H1 (cell line): ENCODE data around the gene NUP98. TPM values are rescaled to one million over a fixed set of nuclear protein-coding genes. Genes with fewer than 3 reads are reported as not detected.

ENCODE experiments used
- CTCF ChIA-PET: fragments of 300-600 bp; sonication (Branson Sonifier 250); formaldehyde crosslinking; loops from one replicate; lab custom pipeline; 2021; ENCODE audit not compliant: partially characterized antibody; lab: Charles Lee
- POLR2A ChIA-PET: fragments of 300-600 bp; sonication (Branson Sonifier 250); formaldehyde crosslinking; loops from one replicate; lab custom pipeline; 2021; ENCODE audit warnings: inconsistent platforms; ENCODE audit not compliant: partially characterized antibody; lab: Charles Lee
- DNase-seq, 2 experiments: peaks; one replicate each; pipeline versions ENCODE4 v3.0.0 to v3.0.0-alpha.2; 2010 to 2022; ENCODE audit warnings: low spot score in 2 of 2, low read depth in 1 of 2, mixed read lengths in 1 of 2
- FAIRE-seq: peaks from 2 replicates; lab custom pipeline; 2011; peaks lifted over from hg19 to GRCh38; lab: Jason Lieb, UNC
- H2AFZ ChIP-seq: 2 replicates; pipeline ENCODE4 v1.8.1; 2012; ENCODE audit warnings: low read length, inconsistent platforms
- H2AK5ac ChIP-seq: 2 replicates; pipeline ENCODE4 v1.6.1; 2013; ENCODE audit warnings: low read depth, low read length
- H2BK120ac ChIP-seq: replicated peaks from 2 replicates; pipeline ENCODE3; 2013; ENCODE audit warnings: low read depth, low read length, inconsistent platforms
- H2BK12ac ChIP-seq: 2 replicates; pipeline ENCODE4 v1.6.1; 2013; ENCODE audit warnings: low read depth, low read length
- H2BK15ac ChIP-seq: 2 replicates; pipeline ENCODE4 v1.6.1; 2013; ENCODE audit warnings: low read length
- H2BK20ac ChIP-seq: 2 replicates; pipeline ENCODE4 v1.6.1; 2013; ENCODE audit warnings: low read length
- H2BK5ac ChIP-seq: 2 replicates; pipeline ENCODE4 v1.6.1; 2013; ENCODE audit warnings: low read depth, low read length
- H3K14ac ChIP-seq: 2 replicates; pipeline ENCODE4 v1.6.1; 2013; ENCODE audit warnings: inconsistent platforms; ENCODE audit not compliant: insufficient read length
- H3K18ac ChIP-seq: 2 replicates; pipeline ENCODE4 v1.6.1; 2013; ENCODE audit warnings: low read length; ENCODE audit errors: extremely low read depth
- H3K23ac ChIP-seq: 2 replicates; pipeline ENCODE4 v1.6.1; 2013; ENCODE audit warnings: inconsistent platforms; ENCODE audit not compliant: insufficient read length
- H3K23me2 ChIP-seq: 2 replicates; pipeline ENCODE4 v1.6.1; 2013; ENCODE audit warnings: low read depth, low read length
- H3K27ac ChIP-seq: 2 replicates; pipeline ENCODE4 v1.6.1; 2011; ENCODE audit warnings: low read depth, low read length, inconsistent platforms
- H3K27me3 ChIP-seq, 4 experiments: replicated peaks in 1 of 4; 1 replicate in 1 of 4; 2 replicates in 3 of 4; pipeline versions ENCODE4 v1.6.1 to v1.8.1; 2011 to 2013; ENCODE audit warnings: low read length in 3 of 4, mild to moderate bottlenecking in 3 of 4, inconsistent platforms in 2 of 4, mixed read lengths in 2 of 4, moderate library complexity in 1 of 4; ENCODE audit not compliant: control insufficient read depth in 3 of 4, insufficient read depth in 3 of 4; ENCODE audit errors: extremely low read depth in 1 of 4
- H3K36me3 ChIP-seq, 4 experiments: 2 replicates each; pipeline versions ENCODE4 v1.6.1 to v1.8.1; 2011 to 2013; ENCODE audit warnings: mild to moderate bottlenecking in 4 of 4, low read length in 3 of 4, moderate library complexity in 2 of 4, control low read depth in 1 of 4, inconsistent platforms in 1 of 4; ENCODE audit not compliant: insufficient read depth in 4 of 4, control insufficient read depth in 2 of 4
- H3K4ac ChIP-seq: replicated peaks from 2 replicates; pipeline ENCODE3; 2013; ENCODE audit warnings: low read length, low read depth, mixed read lengths, inconsistent platforms; ENCODE audit not compliant: insufficient read length
- H3K4me1 ChIP-seq, 4 experiments: replicated peaks in 1 of 4; 1 replicate in 1 of 4; 2 replicates in 3 of 4; pipeline versions ENCODE4 v1.6.1 to v1.8.1; 2011 to 2013; ENCODE audit warnings: low read length in 3 of 4, inconsistent platforms in 2 of 4, mixed read lengths in 1 of 4; ENCODE audit not compliant: insufficient read depth in 4 of 4, control insufficient read depth in 3 of 4
- H3K4me2 ChIP-seq, 2 experiments: 2 replicates each; pipeline versions ENCODE4 v1.6.1 to v1.8.1; 2011 to 2013; ENCODE audit warnings: low read depth in 2 of 2, low read length in 2 of 2, control low read depth in 1 of 2, inconsistent platforms in 1 of 2, mild to moderate bottlenecking in 1 of 2; ENCODE audit not compliant: insufficient read depth in 1 of 2
- H3K4me3 ChIP-seq, 4 experiments: fragments of 200-600, 300-600 bp in 1 of 4; sonication (generic), shearing (Covaris generic), sonication (Bioruptor Twin) in 1 of 4; 2 replicates each; pipeline versions ENCODE4 v1.5.1 to v1.8.1; 2011 to 2016; ENCODE audit warnings: low read length in 4 of 4, low read depth in 3 of 4, control low read depth in 2 of 4, inconsistent platforms in 2 of 4, mild to moderate bottlenecking in 2 of 4, mixed read lengths in 1 of 4, moderate library complexity in 1 of 4; ENCODE audit not compliant: insufficient read depth in 2 of 4; ENCODE audit errors: extremely low read depth in 1 of 4
- H3K56ac ChIP-seq: replicated peaks from 2 replicates; pipeline ENCODE3; 2013; ENCODE audit warnings: low read depth, mild to moderate bottlenecking, mixed read lengths, low read length, inconsistent platforms; ENCODE audit not compliant: insufficient read length
- H3K79me1 ChIP-seq: 2 replicates; pipeline ENCODE4 v1.6.1; 2013; ENCODE audit warnings: low read depth, low read length, control low read depth
- H3K79me2 ChIP-seq, 2 experiments: 2 replicates each; pipeline versions ENCODE4 v1.6.1 to v1.8.1; 2012 to 2013; ENCODE audit warnings: low read length in 2 of 2, mild to moderate bottlenecking in 2 of 2, inconsistent platforms in 1 of 2; ENCODE audit not compliant: insufficient read depth in 2 of 2, control insufficient read depth in 1 of 2
- H3K9ac ChIP-seq, 4 experiments: replicated peaks in 1 of 4; 1 replicate in 1 of 4; 2 replicates in 3 of 4; pipeline versions ENCODE4 v1.6.1 to v1.8.1; 2011 to 2013; ENCODE audit warnings: low read depth in 3 of 4, low read length in 3 of 4, control low read depth in 2 of 4, mild to moderate bottlenecking in 2 of 4, moderate library complexity in 2 of 4, inconsistent platforms in 1 of 4; ENCODE audit errors: extremely low read depth in 1 of 4
- H3K9me3 ChIP-seq, 2 experiments: 2 replicates each; pipeline versions ENCODE4 v1.6.1 to v1.8.1; 2012 to 2013; ENCODE audit warnings: mild to moderate bottlenecking in 2 of 2, moderate library complexity in 2 of 2, control low read depth in 1 of 2, inconsistent platforms in 1 of 2, low read depth in 1 of 2, low read length in 1 of 2, mixed read lengths in 1 of 2; ENCODE audit not compliant: insufficient read depth in 2 of 2
- H4K20me1 ChIP-seq, 2 experiments: replicated peaks in 1 of 2; 2 replicates each; pipeline versions ENCODE3 to v1.8.1; 2011 to 2013; ENCODE audit warnings: inconsistent platforms in 2 of 2, low read length in 2 of 2, mild to moderate bottlenecking in 1 of 2; ENCODE audit not compliant: insufficient read depth in 2 of 2, control insufficient read depth in 1 of 2
- H4K5ac ChIP-seq: 2 replicates; pipeline ENCODE4 v1.6.1; 2013; ENCODE audit warnings: low read length, low read depth, mixed read lengths, inconsistent platforms; ENCODE audit not compliant: insufficient read length
- H4K8ac ChIP-seq: 2 replicates; pipeline ENCODE4 v1.8.0; 2013; ENCODE audit warnings: mild to moderate bottlenecking, moderate library complexity, low read length, inconsistent platforms; ENCODE audit not compliant: insufficient read depth; ENCODE audit errors: extremely low read depth
- H4K91ac ChIP-seq: replicated peaks from 2 replicates; pipeline ENCODE3; 2013; ENCODE audit warnings: low read length, mixed read lengths, inconsistent platforms; ENCODE audit not compliant: insufficient read length
- BACH1 ChIP-seq: IDR thresholded peaks from 2 replicates; pipeline ENCODE4 v1.6.1; 2012; ENCODE audit warnings: low read length, improper control_type of control experiment
- BCL11A ChIP-seq, 2 experiments: IDR thresholded peaks; one replicate each; pipeline ENCODE4 v1.6.1; 2011; ENCODE audit warnings: low read depth in 2 of 2, low read length in 2 of 2, mild to moderate bottlenecking in 2 of 2
- CHD1 ChIP-seq: IDR thresholded peaks from 2 replicates; pipeline ENCODE4 v1.6.1; 2012; ENCODE audit warnings: low read depth, low read length, improper control_type of control experiment
- CREB1 ChIP-seq: IDR thresholded peaks from 2 replicates; pipeline ENCODE4 v1.6.1; 2012; ENCODE audit warnings: inconsistent platforms
- CTBP2 ChIP-seq: IDR thresholded peaks from 2 replicates; pipeline ENCODE4 v1.7.0; 2011; ENCODE audit warnings: borderline replicate concordance, mild to moderate bottlenecking, moderate library complexity, mixed read lengths, low read length; ENCODE audit not compliant: insufficient read depth, insufficient read length
- NANOG ChIP-seq: IDR thresholded peaks from 2 replicates; pipeline ENCODE4 v1.6.1; 2011; ENCODE audit warnings: low read length, low read depth, mild to moderate bottlenecking, inconsistent platforms; ENCODE audit not compliant: insufficient read depth, poor library complexity, severe bottlenecking
- RNF2 ChIP-seq: fragments of 200-900, 300-1000 bp; sonication (generic); IDR thresholded peaks from 2 replicates; pipeline ENCODE4 v1.7.1; 2016; ENCODE audit warnings: borderline replicate concordance, low read depth, mild to moderate bottlenecking, antibody characterized with exemption, low read length; ENCODE audit not compliant: poor library complexity, severe bottlenecking; ENCODE audit errors: missing control alignments
- RXRA ChIP-seq: IDR thresholded peaks from 2 replicates; pipeline ENCODE4 v1.6.1; 2011; ENCODE audit warnings: low read depth, mild to moderate bottlenecking, low read length, moderate library complexity; ENCODE audit not compliant: insufficient read depth
- SAP30 ChIP-seq: fragments of 300-600 bp; sonication (generic); IDR thresholded peaks from 2 replicates; pipeline ENCODE4 v1.7.1; 2012; ENCODE audit warnings: low read length, moderate library complexity, mild to moderate bottlenecking, inconsistent platforms; ENCODE audit not compliant: insufficient read depth, insufficient replicate concordance
- SP2 ChIP-seq: IDR thresholded peaks from 2 replicates; pipeline ENCODE4 v1.6.1; 2012; ENCODE audit warnings: mild to moderate bottlenecking, low read length, inconsistent platforms
- TEAD4 ChIP-seq: IDR thresholded peaks from 2 replicates; pipeline ENCODE4 v1.6.1; 2012; ENCODE audit warnings: low read depth, low read length, inconsistent platforms, mixed read lengths
- WGBS, 2 experiments: shearing (Covaris generic) in 1 of 2; methylation state at CpG; one replicate each; pipeline versions ENCODE4 v1.1.6 to v1.1.7; 2013 to 2015; ENCODE audit warnings: low lambda C conversion rate in 2 of 2, mixed read lengths in 2 of 2, inconsistent platforms in 1 of 2, low coverage in 1 of 2, missing lambda C conversion rate in 1 of 2; ENCODE audit not compliant: insufficient replicate concordance in 2 of 2, insufficient coverage in 1 of 2, insufficient read length in 1 of 2; ENCODE audit errors: extremely low coverage in 1 of 2, missing lambda C conversion rate in 1 of 2; 5-methylcytosine and 5-hydroxymethylcytosine counted together
- polyA plus RNA-seq, 7 experiments: library from polyadenylated mRNA; depleted of rRNA in 3 of 7; stranded (reverse) in 5 of 7; unstranded in 2 of 7; fragments of >200 nt in 5 of 7; fragments of 200-250 nt in 2 of 7; gene quantifications; 1 replicate in 5 of 7; 2 replicates in 1 of 7; 4 replicates in 1 of 7; pipeline versions ENCODE4 v1.2.1 to v1.2.3, GENCODE V29; 2011 to 2013; ENCODE audit warnings: missing spikeins in 2 of 7, mixed read lengths in 2 of 7
- total RNA-seq: library from RNA; stranded (reverse); fragmentation: NEBNext Ultra II Directional; extraction: Animal tissue kit (Norgen Biotek cat#: 25700); gene quantifications from 2 replicates; pipeline ENCODE4 v1.2.1, GENCODE V29; 2021
- TF ChIP-seq, protein P1 (sequence below): IDR thresholded peaks from 2 replicates; pipeline ENCODE4 v1.6.1; 2012; ENCODE audit warnings: low read length, inconsistent platforms

NUP98 gene
- total and polyA plus RNA-seq, 2 of the 8 experiments (the other 6 are each of a cell fraction or from before 2014, with no cell fraction given): 98.6 to 261 TPM

GRCh38 chr11:3833449-3833848, 36.1 kb upstream of the NUP98 start:
- WGBS, 2 experiments: 92% methylated on average over 2 of the region's 2 CpGs; no CpG with 5 or more reads in 1 of the 2 experiments
- TF ChIP-seq CHD1 (no peak), BACH1 (no peak), CREB1 (no peak), NANOG (no peak), CTBP2 (no peak), TEAD4 (no peak), SAP30 (no peak), BCL11A (IDR thresholded peaks at IDR 0.05; ENCODE audit: low read depth in 2 of 2, low read length in 2 of 2) (no peak), RNF2 (no peak), RXRA (no peak), SP2 (no peak)
- TF ChIP-seq, protein P1, sequence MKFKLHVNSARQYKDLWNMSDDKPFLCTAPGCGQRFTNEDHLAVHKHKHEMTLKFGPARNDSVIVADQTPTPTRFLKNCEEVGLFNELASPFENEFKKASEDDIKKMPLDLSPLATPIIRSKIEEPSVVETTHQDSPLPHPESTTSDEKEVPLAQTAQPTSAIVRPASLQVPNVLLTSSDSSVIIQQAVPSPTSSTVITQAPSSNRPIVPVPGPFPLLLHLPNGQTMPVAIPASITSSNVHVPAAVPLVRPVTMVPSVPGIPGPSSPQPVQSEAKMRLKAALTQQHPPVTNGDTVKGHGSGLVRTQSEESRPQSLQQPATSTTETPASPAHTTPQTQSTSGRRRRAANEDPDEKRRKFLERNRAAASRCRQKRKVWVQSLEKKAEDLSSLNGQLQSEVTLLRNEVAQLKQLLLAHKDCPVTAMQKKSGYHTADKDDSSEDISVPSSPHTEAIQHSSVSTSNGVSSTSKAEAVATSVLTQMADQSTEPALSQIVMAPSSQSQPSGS: no peak

More at GRCh38 chr11:3833449-3833848, 36.1 kb upstream of the NUP98 start:
- Histone ChIP-seq H3K4ac (no peak overlapping the region), H2BK120ac (no peak overlapping the region), H4K5ac (no peak overlapping the region), H2AFZ (no peak overlapping the region), H3K56ac (no peak overlapping the region), H3K79me2 (peaks cover 5 to 44% of the 10 kb centered on the region in 2 experiments), H3K27me3 (no peaks in the 10 kb centered on the region), H3K4me2 (no peak overlapping the region), H3K14ac (no peak overlapping the region), H3K9me3 (no peaks in the 10 kb centered on the region), H3K18ac (no peak overlapping the region), H3K27ac (no peak overlapping the region), H2BK12ac (no peak overlapping the region), H2BK15ac (no peak overlapping the region), H4K8ac (no peak overlapping the region), H3K4me3 (no peak overlapping the region), H3K23ac (no peak overlapping the region), H2BK20ac (no peak overlapping the region), H4K91ac (no peak overlapping the region), H2AK5ac (no peak overlapping the region), H3K36me3 (peaks cover 0 to 9% (median 4%) of the 10 kb centered on the region in 4 experiments; a peak in 4 of 8 replicates), H3K79me1 (peaks cover 17% of the 10 kb centered on the region), H3K23me2 (no peaks in the 10 kb centered on the region), H3K9ac (no peak overlapping the region), H2BK5ac (no peak overlapping the region), H4K20me1 (peaks cover 11 to 30% of the 10 kb centered on the region in 2 experiments), H3K4me1 (peaks cover 4 to 21% (median 15%) of the 10 kb centered on the region in 4 experiments)
- ChIA-PET POLR2A (interaction anchor here (0.6 to 1.3 kb wide), 2 partner anchors 36 to 123 kb away, joined by 3 read pairs; partner anchors contain the start of gene NUP98), CTCF (interaction anchor here (1.1 to 18.5 kb wide), 7 partner anchors 8 to 240 kb away, joined by 3 to 214 read pairs (median 5); partner anchors contain the start of genes RHOG and STIM1)
- DNase-seq (no peak), FAIRE-seq (no peak)
